Measurements from ENCODE around the gene ACP1. TPM values are rescaled to one million over a fixed set of nuclear protein-coding genes. Genes with fewer than 3 reads are reported as not detected.
A peak's percentile ranks its signal among the peaks of the same experiment; 100 is the strongest.

Gene ACP1
- total RNA-seq, 1 experiment from 2014 or later: 193 TPM

GRCh38 chr2:238869-239268 lies 25.9 kb upstream of the ACP1 start:
- H3K27me3 Mint-ChIP-seq (ENCODE audit: insufficient read depth, unreplicated experiment): no peaks in the 10 kb centered on the region
- no peaks in the 10 kb centered on the region for H3K9me3 ChIP-seq
- TF ChIP-seq CTCF (IDR thresholded peaks at IDR 0.05; ENCODE audit: insufficient read depth in 1 of 2, low read depth in 1 of 2, low read length in 1 of 2, severe bottlenecking in 1 of 2, unreplicated experiment in 1 of 2): no peak
- no peak overlapping the region for H3K4me3 Mint-ChIP-seq (ENCODE audit: unreplicated experiment)
- no TSS peak for BruUV-seq (replicated peaks)
- ChIA-PET CTCF (no interaction called here), POLR2A (no interaction called here)
- H3K27ac Mint-ChIP-seq (ENCODE audit: unreplicated experiment): no peak overlapping the region
- no peaks in the 10 kb centered on the region for H3K27me3 ChIP-seq (replicated peaks; ENCODE audit: control insufficient read depth, insufficient read depth, low read length)
- peaks cover 26% of the 10 kb centered on the region for H3K36me3 Mint-ChIP-seq (ENCODE audit: insufficient read depth, unreplicated experiment)
- H3K4me3 ChIP-seq (ENCODE audit: low read depth, low read length): no peak overlapping the region
- intact Hi-C loops (cut with micrococcal nuclease; ENCODE audit: unreplicated experiment): no loop called here
- H3K36me3 ChIP-seq (ENCODE audit: control insufficient read depth, insufficient read depth, low read length): no peaks in the 10 kb centered on the region
- DNase-seq: no peak
- no peaks in the 10 kb centered on the region for H3K4me1 Mint-ChIP-seq (ENCODE audit: low read depth, unreplicated experiment)
- H3K9me3 Mint-ChIP-seq (ENCODE audit: unreplicated experiment): no peaks in the 10 kb centered on the region
- no peaks in the 10 kb centered on the region for H3K4me1 ChIP-seq

GRCh38 chr2:244547-244946 lies 20.2 kb upstream of the ACP1 start:
- Histone ChIP-seq H3K27me3 (replicated peaks; ENCODE audit: control insufficient read depth, insufficient read depth, low read length) (no peaks in the 10 kb centered on the region), H3K4me3 (ENCODE audit: low read depth, low read length) (no peak overlapping the region), H3K36me3 (ENCODE audit: control insufficient read depth, insufficient read depth, low read length) (peaks cover 4% of the 10 kb centered on the region), H3K9me3 (no peaks in the 10 kb centered on the region), H3K4me1 (no peaks in the 10 kb centered on the region)
- Mint-ChIP-seq H3K4me1 (ENCODE audit: low read depth, unreplicated experiment) (no peaks in the 10 kb centered on the region), H3K36me3 (ENCODE audit: insufficient read depth, unreplicated experiment) (peaks cover 26% of the 10 kb centered on the region), H3K4me3 (ENCODE audit: unreplicated experiment) (no peak overlapping the region), H3K27ac (ENCODE audit: unreplicated experiment) (no peak overlapping the region), H3K27me3 (ENCODE audit: insufficient read depth, unreplicated experiment) (no peaks in the 10 kb centered on the region), H3K9me3 (ENCODE audit: unreplicated experiment) (no peaks in the 10 kb centered on the region)
- TF ChIP-seq CTCF (IDR thresholded peaks at IDR 0.05; ENCODE audit: insufficient read depth in 1 of 2, low read depth in 1 of 2, low read length in 1 of 2, severe bottlenecking in 1 of 2, unreplicated experiment in 1 of 2): no peak
- no peak for DNase-seq
- ChIA-PET POLR2A (no interaction called here), CTCF (no interaction called here)
- BruUV-seq (replicated peaks): no TSS peak
- intact Hi-C loops (cut with micrococcal nuclease; ENCODE audit: unreplicated experiment): no loop called here

GRCh38 chr2:246489-247144 lies 18.1 kb upstream of the ACP1 start:
- no peaks in the 10 kb centered on the region for H3K27me3 ChIP-seq (replicated peaks; ENCODE audit: control insufficient read depth, insufficient read depth, low read length)
- H3K36me3 ChIP-seq (ENCODE audit: control insufficient read depth, insufficient read depth, low read length): peaks cover 6% of the 10 kb centered on the region
- ChIA-PET POLR2A (no interaction called here), CTCF (interaction anchor here (0.6 to 1.2 kb wide), 10 partner anchors 11 to 1502 kb away, joined by 3 to 10 read pairs (median 3); no protein-coding TSS in a partner anchor)
- no peaks in the 10 kb centered on the region for H3K4me1 ChIP-seq
- H3K27ac Mint-ChIP-seq (ENCODE audit: unreplicated experiment): no peak overlapping the region
- H3K4me1 Mint-ChIP-seq (ENCODE audit: low read depth, unreplicated experiment): no peaks in the 10 kb centered on the region
- H3K4me3 ChIP-seq (ENCODE audit: low read depth, low read length): no peak overlapping the region
- TF ChIP-seq CTCF (IDR thresholded peaks at IDR 0.05; ENCODE audit: insufficient read depth in 1 of 2, low read depth in 1 of 2, low read length in 1 of 2, severe bottlenecking in 1 of 2, unreplicated experiment in 1 of 2): peak; percentile 61 to 69
- BruUV-seq (replicated peaks): no TSS peak
- no peaks in the 10 kb centered on the region for H3K27me3 Mint-ChIP-seq (ENCODE audit: insufficient read depth, unreplicated experiment)
- intact Hi-C loops (cut with micrococcal nuclease; ENCODE audit: unreplicated experiment): loop anchor here (1.0 kb wide), 3 partner anchors 17 to 391 kb away; no protein-coding TSS in a partner anchor
- no peak overlapping the region for H3K4me3 Mint-ChIP-seq (ENCODE audit: unreplicated experiment)
- DNase-seq: peak in 1 of 2 experiments; percentile 70
- no peaks in the 10 kb centered on the region for H3K9me3 Mint-ChIP-seq (ENCODE audit: unreplicated experiment)
- H3K36me3 Mint-ChIP-seq (ENCODE audit: insufficient read depth, unreplicated experiment): peaks cover 32% of the 10 kb centered on the region
- no peaks in the 10 kb centered on the region for H3K9me3 ChIP-seq
